Stimulated activated CD4-positive, alpha-beta T cell treated with anti-CD3 and anti-CD28 coated beads, TNF-alpha, amount 100 ng/mL, for 1 hour (primary cell): ENCODE results near the gene ANXA2R.
A peak's percentile ranks its signal among the peaks of the same experiment; 100 is the strongest.

Experiments
- DNase-seq, 3 donors: peaks; one replicate each; pipeline ENCODE4 v3.0.0-alpha.2; 2020; ENCODE audit warnings: low read depth in 3 of 3, low spot score in 1 of 3

Gene ANXA2R

DNA sequence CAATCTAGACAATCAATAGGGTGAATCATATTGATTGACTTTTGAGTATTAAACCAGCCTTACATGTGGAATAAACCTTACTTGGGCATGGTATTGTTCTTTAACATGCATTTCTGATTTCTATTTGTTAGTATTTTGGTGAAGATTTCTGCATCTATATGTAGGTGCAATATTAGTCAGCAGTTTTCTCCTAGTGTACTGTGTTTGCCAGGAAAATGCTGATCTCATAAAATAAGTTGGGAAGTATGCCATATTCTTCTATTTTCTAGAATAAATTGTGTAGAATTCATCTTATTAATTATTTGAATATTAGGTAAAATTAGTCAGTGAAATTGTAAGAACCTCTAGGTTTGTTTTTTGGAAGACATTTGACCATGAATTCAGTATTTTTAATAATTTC is 38.4 kb downstream of the ANXA2R start:
- DNase-seq = no peak

DNA sequence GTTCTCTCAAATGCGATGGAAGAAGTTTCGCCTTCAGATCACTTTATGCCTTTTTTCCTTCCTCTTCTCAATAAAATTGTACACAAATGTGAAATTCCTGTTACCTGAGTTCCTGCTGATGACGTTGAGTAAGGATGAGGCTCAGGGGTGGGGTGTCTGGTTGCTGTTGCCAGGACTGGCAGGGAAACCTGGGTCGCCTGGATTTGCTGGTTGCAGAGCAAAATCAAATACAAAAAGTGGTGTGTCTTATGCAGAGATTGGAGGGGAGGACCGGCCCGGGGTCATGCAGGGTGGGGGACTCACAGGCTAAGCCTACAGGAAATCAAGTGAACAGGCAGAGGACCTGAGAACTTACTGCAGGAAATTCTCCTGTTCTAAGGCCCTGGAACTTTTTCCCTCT is 39.2 kb downstream of the ANXA2R start:
- no peak for DNase-seq

DNA sequence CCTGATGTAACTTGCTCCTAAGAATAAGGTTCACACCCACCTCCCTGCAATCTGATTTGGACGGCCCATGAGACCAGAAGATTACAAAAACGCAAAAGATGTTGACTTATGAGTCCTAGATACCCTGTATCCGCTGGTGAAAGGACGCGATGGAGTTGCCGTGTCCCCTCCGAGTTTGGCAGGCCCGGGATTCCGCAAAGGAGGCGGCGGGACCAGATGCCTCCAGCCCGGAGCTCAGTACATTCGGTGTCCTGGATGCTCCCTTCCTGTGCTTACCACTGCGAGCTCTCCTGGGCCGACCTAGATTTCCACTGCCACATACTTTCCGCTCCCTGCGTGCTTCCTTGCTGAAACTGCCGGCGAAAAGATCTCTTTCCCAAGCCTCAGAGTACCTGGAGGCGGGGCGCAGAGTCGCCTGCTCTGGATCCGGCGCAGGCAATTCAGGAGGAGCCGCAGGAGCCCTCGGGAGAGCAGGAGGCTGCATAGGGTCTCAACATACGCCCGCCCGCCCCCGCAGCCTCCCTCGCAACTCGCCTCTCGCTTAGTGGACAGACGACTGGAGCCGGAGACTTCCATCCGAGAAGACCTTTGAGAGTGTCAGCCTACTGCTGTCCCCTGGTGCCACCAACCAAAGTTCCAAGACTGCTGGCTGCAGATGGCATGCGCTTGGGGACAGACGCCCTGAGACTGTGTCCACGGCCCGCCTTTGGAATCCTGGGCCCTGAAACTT is 39.8 kb downstream of the ANXA2R start:
- no peak for DNase-seq

DNA sequence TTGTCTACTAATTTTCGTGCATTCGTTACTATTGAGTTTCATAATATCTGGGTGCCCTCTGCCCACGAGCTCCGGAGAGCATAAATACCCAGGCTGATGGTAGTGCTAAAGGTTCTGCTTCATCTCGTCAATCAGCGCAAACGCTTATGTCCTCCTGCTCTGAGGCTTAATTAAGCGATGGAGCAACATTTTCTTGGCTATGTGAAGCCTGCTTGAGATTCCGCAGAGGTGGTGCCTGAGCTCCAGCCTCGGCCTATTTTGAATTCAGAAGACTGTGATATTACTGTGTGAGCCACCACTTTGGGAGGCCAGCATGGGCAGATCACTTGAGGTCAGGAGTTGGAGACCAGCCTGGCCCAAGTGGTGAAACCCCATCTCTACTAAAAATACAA is 44.8 kb downstream of the ANXA2R start:
- no peak for DNase-seq

DNA sequence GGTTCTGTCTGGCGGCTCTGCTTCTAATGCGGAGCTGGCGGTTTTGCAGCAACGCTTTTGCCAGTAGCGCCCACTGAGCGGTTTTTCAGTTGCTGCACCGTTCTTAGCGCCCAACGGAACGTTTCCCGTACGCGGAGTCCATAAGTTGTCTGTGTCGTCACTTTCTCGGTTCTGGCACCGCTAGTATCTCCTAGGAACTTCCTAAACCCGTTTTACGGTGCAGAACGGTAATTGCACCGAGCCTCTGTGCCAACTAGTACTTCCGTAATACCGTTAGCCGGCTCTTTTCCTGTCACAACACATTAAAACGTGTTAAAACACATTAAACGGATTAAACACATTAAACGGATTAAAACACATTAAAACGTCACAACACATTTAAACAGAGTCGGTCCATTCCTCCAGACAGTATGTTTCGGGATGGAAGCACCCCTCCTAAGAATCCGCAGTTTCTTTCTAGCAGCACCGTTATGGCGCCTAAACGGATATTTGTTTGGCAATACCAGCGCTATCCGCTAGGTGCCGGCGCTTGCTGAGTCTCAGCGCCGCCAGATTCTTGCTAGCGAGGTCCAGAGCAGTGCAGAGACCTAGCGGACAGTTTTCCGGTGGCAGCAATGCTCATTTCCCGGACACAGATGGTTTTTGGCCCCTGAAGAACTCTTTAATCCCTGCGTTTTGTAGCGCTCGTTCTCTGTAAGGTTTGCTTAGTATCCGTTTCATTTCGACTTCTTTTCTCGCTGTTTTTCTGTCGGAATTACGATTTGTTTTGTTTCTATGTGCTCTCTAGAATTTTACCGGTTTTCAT is 45.4 kb downstream of the ANXA2R start:
- DNase-seq = peak in 2 of 3 donors; percentile 71 to 75

DNA sequence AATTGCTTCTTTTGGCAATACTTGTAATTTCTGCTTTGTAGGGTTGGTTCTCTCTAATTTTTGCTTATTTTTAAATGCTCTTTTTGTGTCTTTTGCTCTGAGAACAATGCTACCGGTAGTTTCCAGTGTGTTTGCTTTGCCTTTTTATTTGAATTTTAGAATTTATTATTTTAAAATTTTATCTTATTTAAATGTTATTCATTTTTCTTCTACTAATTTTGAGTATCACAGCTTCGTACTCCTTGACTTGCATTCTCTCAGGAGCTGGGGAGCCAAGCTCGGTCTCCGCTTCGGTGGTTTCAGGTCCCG is 45.9 kb downstream of the ANXA2R start:
- DNase-seq = no peak

DNA sequence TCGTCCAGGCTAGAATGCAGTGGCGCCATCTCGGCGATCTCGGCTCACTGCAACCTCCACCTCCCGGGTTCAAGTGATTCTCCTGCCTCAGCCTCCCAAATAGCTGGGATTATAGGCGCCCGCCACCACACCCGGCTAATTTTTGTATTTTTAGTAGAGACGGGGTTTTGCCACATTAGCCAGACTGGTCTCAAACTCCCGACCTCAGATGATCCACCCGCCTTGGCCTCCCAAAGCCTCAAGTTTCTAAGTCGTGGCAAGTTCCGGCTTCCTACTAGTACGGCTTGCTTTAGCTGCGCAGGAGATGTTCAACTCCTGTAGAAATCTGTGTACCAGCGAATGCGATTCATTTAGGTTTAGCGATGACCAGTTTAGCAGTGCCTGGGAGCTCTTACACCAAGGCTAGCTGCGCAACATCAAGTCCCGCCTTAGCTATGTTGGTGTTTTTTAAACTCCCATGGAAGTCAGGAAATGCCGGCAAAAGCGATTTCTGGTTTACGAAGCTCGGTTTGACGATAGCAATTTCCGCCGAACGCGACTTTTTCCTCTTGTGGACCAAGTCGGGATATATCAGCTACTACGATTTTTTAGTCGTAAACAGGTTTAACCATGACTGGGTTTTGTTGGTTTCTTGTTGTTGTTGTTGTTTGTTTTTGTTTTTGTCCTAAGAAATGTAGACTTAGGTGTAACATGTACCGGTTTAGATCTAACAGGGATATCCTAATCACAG is 46.4 kb downstream of the ANXA2R start:
- no peak for DNase-seq

DNA sequence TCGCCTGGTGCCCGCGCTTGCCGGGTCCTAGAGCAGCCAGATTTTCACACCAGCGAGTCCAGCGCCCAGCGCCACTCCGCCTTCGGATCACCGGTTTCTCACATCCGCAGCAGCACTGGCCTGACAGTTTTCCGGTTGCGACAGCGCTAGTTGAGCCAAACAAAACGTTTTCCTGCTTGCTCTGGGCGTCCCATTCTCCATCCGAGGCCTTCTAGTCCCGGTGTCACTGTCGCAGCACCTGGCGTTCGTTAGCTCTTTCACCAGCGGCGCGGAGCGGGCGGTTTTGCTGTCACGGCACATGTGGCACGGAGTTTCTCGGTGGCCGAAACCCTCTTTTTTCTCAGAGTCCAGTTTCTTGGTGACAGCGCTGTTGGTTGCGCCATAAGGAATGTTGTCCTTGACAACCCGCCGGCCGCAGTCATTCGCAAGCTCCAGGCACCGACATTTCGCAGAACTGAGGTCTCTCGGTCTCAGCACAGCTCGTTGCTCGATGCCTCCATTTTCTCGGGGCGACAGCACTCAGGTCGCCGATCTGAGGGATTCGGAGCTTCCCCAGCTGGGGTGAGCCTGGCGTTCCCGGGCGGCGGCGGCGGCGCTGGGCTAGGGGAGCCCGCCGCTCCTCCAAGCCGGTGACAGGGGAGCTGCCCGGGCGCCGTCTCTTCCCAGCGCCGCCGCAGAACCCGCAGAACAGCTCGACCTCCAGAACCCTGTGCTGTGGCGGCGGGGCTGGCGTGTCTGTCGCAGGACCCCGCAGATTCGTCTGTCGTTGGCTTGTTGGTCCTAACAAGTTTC is 47.8 kb downstream of the ANXA2R start:
- DNase-seq = peak; percentile 42 to 46 (median 46)

DNA sequence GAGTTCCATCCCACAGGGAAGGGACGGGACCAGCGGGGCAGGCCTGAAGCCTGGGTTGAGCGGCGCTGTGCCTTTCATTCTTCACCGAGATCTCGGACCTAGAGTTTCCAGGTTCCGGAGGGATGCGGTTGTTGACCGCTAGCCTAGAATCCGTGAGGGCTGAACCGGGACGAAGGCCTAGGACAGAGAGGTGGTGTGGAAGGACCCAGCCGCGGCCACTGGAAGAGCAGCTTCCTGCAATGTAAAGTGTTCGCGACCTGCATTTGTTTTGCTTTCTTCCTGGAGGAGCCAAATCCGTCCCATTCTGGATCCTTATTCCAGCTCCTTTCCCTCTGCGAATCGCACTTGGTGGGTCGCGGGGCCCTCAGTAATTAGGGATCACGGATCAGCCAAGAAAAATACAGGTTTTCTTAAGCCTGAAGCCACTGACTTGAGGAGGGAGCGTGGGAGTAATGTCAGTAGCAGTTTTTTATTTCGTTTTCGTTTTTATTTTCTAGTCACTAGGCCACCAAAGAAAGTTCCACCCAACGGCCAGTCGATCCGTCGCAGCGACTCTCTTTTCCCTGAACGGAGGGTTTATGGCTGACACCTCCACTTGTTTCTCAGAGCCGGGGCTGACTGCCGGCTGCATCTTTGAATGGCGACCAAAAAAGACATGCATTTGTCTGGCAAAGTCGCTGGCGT is 48.6 kb downstream of the ANXA2R start:
- peak in 1 of 3 donors; percentile 38 for DNase-seq

DNA sequence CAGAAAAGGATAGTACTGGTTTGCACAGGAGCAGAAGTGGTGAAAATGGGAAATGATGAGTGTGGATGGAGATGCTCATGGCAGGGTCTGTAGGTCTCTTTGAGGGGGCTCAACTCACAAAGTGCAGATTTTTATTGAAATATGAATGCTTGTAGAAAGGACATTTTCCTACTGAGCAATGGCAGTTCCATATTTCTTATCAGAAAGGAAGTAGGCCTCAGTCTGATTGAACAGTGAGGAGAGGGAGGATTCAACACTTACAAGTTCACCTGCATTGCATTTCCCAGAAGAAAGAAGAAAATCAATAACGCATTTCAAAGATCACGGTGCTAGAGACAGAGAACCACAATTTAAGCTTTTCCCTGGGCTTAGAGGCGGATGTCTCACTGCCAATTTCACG is 49.2 kb downstream of the ANXA2R start:
- no peak for DNase-seq
